Progenitor cell of endocrine pancreas (in vitro differentiated cells): ENCODE results near the gene ANKMY1. TPM values are rescaled to one million over a fixed set of nuclear protein-coding genes. Genes with fewer than 3 reads are reported as not detected.

Source experiments
- DNase-seq: peaks from one replicate; pipeline ENCODE4 v3.0.0; 2021; ENCODE audit warnings: low spot score; ENCODE audit not compliant: unreplicated experiment
- H3K27ac Mint-ChIP-seq: 2 replicates; pipeline ENCODE4 v1.8.0; 2021; ENCODE audit warnings: mild to moderate bottlenecking, moderate library complexity, mixed read lengths
- H3K27me3 Mint-ChIP-seq: 2 replicates; pipeline ENCODE4 v1.8.0; 2021; ENCODE audit warnings: mixed read lengths
- H3K36me3 Mint-ChIP-seq: 2 replicates; pipeline ENCODE4 v1.8.0; 2022; ENCODE audit warnings: mixed read lengths; ENCODE audit not compliant: insufficient read depth
- H3K4me1 Mint-ChIP-seq: 2 replicates; pipeline ENCODE4 v1.8.0; 2021; ENCODE audit warnings: low read depth, mixed read lengths
- H3K4me3 Mint-ChIP-seq: 2 replicates; pipeline ENCODE4 v1.8.0; 2021; ENCODE audit warnings: low read depth, mild to moderate bottlenecking, moderate library complexity, mixed read lengths
- H3K9me3 Mint-ChIP-seq: 2 replicates; pipeline ENCODE4 v1.8.0; 2021; ENCODE audit warnings: low read depth, mixed read lengths
- CTCF ChIP-seq: fragments of 200-600 bp; sonication (generic); IDR thresholded peaks from one replicate; pipeline ENCODE4 v1.5.0; 2021; ENCODE audit warnings: antibody characterized with exemption, mild to moderate bottlenecking; ENCODE audit not compliant: unreplicated experiment
- total RNA-seq: library from RNA; stranded (reverse); gene quantifications from 2 replicates; pipeline ENCODE4 v1.2.1, GENCODE V29; 2021

Gene ANKMY1
- total RNA-seq, 1 donor from 2014 or later, result 29.2 TPM

- H3K4me1 Mint-ChIP-seq, result no peaks in the 10 kb centered on the region
- no peaks in the 10 kb centered on the region for H3K36me3 Mint-ChIP-seq
- no peaks in the 10 kb centered on the region for H3K9me3 Mint-ChIP-seq
- no peak for TF ChIP-seq CTCF
- H3K4me3 Mint-ChIP-seq, result peak overlapping the region; percentile 55
- H3K27ac Mint-ChIP-seq, result no peak overlapping the region
- no peak for DNase-seq
- H3K27me3 Mint-ChIP-seq, result peaks cover 15% of the 10 kb centered on the region
Observed at GRCh38 chr2:240432820-240433801, 124.7 kb downstream of the ANKMY1 start.

GRCh38 chr2:240432430-240432819 is 125.4 kb downstream of the ANKMY1 start:
- Mint-ChIP-seq H3K27me3 (peaks cover 12% of the 10 kb centered on the region), H3K27ac (no peak overlapping the region), H3K4me1 (peaks cover 4% of the 10 kb centered on the region), H3K9me3 (no peaks in the 10 kb centered on the region), H3K36me3 (no peaks in the 10 kb centered on the region), H3K4me3 (no peak overlapping the region)
- DNase-seq, result no peak
- TF ChIP-seq CTCF, result no peak

GRCh38 chr2:240431661-240432424 is 125.9 kb downstream of the ANKMY1 start:
- Mint-ChIP-seq H3K27me3 (peaks cover 12% of the 10 kb centered on the region), H3K4me1 (peaks cover 7% of the 10 kb centered on the region), H3K4me3 (no peak overlapping the region), H3K36me3 (no peaks in the 10 kb centered on the region), H3K9me3 (no peaks in the 10 kb centered on the region), H3K27ac (no peak overlapping the region)
- no peak for DNase-seq
- no peak for TF ChIP-seq CTCF

GRCh38 chr2:240431271-240431660 is 126.5 kb downstream of the ANKMY1 start:
- Mint-ChIP-seq H3K4me3 (no peak overlapping the region), H3K9me3 (peaks cover 3% of the 10 kb centered on the region), H3K27ac (no peak overlapping the region), H3K27me3 (peaks cover 12% of the 10 kb centered on the region), H3K36me3 (no peaks in the 10 kb centered on the region), H3K4me1 (peaks cover 12% of the 10 kb centered on the region)
- TF ChIP-seq CTCF, result no peak
- no peak for DNase-seq

- peaks cover 12% of the 10 kb centered on the region for H3K27me3 Mint-ChIP-seq
- H3K36me3 Mint-ChIP-seq, result no peaks in the 10 kb centered on the region
- H3K4me3 Mint-ChIP-seq, result no peak overlapping the region
- H3K9me3 Mint-ChIP-seq, result peaks cover 3% of the 10 kb centered on the region
- H3K4me1 Mint-ChIP-seq, result peaks cover 16% of the 10 kb centered on the region
- H3K27ac Mint-ChIP-seq, result no peak overlapping the region
- no peak for TF ChIP-seq CTCF
- peak; percentile 8 for DNase-seq
Observed at GRCh38 chr2:240430595-240430994, 127.2 kb downstream of the ANKMY1 start.
